Spleen (tissue), 7 donors: ENCODE results near the gene RAB11B.

Experiments used
- POLR2A ChIP-seq, 3 donors: fragments of 450-650 bp; IDR thresholded peaks; one replicate each; pipeline ENCODE4 v1.5.1; 2017; ENCODE audit warnings: antibody characterized with exemption in 3 of 3, mild to moderate bottlenecking in 1 of 3
- TF ChIP-seq, protein P1 (sequence below), 11 experiments: fragments of 200-600 bp in 7 of 11; fragments of 450-650 bp in 4 of 11; sonication (generic) in 4 of 11; IDR thresholded peaks in 8 of 11; conservative IDR thresholded peaks in 3 of 11; 1 replicate in 7 of 11; 2 replicates in 4 of 11; pipeline versions ENCODE4 v1.4.0 to v1.8.0; 2016 to 2021; ENCODE audit warnings: antibody characterized with exemption in 11 of 11, inconsistent platforms in 4 of 11, mild to moderate bottlenecking in 1 of 11
- donor health status: DM: no; HTN: no; CAD: no; lungs with moderate emphysema.
- donor health status: DM: no; HTN: no; CAD: no.
- donor health status: DM: no; HTN: no; CAD: no.

GRCh38 chr19:8343483-8343844, 46.7 kb upstream of the RAB11B start:
- TF ChIP-seq, protein P1, sequence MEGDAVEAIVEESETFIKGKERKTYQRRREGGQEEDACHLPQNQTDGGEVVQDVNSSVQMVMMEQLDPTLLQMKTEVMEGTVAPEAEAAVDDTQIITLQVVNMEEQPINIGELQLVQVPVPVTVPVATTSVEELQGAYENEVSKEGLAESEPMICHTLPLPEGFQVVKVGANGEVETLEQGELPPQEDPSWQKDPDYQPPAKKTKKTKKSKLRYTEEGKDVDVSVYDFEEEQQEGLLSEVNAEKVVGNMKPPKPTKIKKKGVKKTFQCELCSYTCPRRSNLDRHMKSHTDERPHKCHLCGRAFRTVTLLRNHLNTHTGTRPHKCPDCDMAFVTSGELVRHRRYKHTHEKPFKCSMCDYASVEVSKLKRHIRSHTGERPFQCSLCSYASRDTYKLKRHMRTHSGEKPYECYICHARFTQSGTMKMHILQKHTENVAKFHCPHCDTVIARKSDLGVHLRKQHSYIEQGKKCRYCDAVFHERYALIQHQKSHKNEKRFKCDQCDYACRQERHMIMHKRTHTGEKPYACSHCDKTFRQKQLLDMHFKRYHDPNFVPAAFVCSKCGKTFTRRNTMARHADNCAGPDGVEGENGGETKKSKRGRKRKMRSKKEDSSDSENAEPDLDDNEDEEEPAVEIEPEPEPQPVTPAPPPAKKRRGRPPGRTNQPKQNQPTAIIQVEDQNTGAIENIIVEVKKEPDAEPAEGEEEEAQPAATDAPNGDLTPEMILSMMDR (IDR thresholded peaks at IDR 0.05 in 8 of 11, conservative IDR thresholded peaks at IDR 0.05 in 3 of 11): peak in 1 of 11 experiments; percentile 3
- no peak for TF ChIP-seq POLR2A (IDR thresholded peaks at IDR 0.05)
